ENCODE measurements around the gene TBC1D22B.
"Not testable (repeated sequence)": the region's sequence is repeated elsewhere in the genome, so short reads cannot be mapped to it uniquely, and the experiment has no call there.

The TBC1D22B gene

DNA sequence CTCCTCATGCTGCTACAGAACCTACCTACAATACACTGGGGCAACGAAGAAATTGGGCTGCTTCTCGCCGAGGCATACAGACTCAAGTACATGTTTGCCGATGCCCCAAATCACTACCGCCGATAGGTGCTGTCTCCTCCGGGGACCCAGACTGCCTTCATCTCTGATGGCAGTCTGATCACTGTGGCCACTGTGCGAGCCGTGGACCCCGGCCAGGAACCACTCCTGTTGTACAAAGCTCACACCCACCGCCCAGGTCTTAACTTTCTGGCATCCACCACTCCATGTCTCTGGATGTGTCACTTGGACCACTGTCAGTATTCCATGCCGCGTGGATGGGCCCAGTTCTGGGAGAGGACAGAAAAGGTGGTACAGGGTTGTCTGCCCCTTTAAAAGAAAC is 73.5 kb downstream of the TBC1D22B start:
- DNase-seq, result no peak

DNA sequence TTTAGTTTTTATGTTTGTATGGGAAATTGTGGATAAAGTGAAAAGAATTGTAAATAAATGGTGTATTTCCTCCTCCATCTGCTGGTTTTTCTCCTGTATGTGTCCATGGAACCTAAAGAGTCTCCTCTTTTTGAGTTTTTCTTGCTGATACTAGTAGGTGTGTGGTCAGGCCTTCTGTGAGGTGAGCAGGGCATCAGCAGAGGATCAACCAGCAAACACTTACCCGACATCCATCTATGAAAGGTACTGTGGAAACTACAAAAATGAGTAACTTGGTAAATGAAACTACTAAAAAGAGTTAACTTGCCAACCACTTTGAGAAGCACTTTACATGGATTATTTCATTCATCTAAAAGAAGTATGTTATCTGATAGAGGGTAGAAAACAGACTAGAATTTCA is 75.3 kb downstream of the TBC1D22B start:
- no peak for DNase-seq

DNA sequence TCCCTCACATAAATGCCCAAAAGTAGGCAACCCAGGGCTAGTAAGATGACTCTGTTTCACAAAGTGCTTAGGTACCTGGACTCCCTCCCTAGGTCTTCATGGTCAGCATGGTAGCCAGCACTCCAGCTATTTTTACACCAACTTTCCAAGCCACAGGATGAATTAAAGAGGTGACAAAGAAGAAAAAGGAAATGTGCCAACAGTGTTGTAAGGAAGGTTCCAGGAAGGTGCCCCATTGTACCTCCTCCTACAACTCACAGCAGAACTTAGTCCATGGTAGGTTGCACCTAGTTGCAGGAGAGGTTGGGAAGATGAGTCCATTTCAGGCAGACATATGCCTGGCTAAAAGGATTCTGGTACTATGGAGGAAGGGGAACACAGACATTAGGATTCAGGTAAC is 76.5 kb downstream of the TBC1D22B start:
- DNase-seq, result no peak

DNA sequence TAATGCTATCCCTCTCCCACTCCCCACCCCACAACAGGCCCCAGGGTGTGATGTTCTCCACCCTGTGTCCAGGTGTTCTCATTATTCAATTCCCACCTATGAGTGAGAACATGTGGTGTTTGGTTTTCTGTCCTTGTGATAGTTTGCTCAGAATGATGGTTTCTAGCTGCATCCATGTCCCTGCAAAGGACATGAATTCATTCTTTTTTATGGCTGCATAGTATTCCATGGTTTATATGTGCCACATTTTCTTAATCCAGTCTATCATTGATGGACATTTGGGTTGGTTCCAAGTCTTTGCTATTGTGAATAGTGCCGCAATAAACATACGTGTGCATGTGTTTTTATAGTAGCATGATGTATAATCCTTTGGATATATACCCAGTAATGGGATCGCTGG is 80.7 kb downstream of the TBC1D22B start:
- DNase-seq, result not testable (repeated sequence)

DNA sequence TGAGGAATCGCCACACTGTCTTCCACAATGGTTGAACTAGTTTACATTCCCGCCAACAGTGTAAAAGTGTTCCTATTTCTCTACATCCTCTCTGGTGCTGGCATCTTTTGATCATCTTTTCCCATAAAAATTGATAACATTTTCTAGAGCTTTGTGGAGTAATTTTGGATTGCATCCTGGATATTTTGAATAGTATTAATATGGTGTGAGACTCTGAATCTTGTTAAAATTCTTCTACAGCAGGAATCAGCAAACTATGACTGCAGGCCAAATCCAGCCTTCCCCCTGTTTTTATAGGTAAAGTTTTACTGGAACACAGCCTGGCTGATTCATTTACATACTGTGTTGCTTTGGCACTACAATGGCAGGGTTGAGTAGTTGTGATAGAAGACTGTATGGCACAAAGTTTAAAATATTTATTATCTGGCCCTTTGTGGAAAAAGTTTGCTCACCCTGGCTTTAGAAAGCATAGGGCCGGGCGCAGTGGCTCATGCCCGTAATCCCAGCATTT is 81.2 kb downstream of the TBC1D22B start:
- no peak for DNase-seq

DNA sequence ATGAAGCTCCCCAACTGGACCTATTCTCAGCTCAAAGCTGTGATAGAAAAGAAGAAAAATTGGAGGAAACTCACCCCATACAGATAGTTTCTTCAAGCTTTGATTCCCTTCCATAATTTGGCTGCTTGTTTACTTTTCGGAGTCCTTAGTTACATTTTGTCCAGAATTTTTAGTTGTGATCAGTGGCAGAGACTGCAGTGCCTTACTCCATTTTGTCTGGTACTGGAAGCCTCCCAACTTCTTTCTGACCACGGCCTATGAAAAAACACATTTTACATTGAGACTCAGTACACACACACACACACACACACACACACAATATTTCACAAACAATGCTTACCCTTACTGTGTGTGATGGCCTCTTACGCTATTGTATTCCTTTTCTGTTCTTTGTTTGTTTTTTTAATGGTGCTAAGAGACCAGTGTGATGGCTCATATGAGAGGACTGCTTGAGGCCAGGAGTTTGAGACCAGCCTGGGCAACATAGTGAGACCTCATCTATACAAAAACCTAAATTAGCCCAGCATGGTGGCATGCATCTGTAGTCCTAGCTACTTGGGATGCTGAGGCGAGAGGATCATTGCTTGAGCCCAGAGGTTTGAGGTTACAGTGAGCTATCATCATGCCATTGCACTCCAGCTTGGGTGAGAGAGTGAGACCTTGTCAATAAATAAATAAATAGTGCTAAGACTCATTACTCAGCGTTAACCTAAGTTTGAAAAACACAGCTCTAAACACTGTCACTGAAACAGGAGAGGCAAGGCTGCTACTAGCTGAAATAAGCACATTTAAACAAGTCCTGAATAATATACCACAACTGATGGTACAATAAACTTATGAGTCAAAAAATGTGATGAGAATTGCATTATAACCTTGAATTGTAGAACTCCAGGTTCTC is 82.4 kb downstream of the TBC1D22B start:
- no peak for DNase-seq

DNA sequence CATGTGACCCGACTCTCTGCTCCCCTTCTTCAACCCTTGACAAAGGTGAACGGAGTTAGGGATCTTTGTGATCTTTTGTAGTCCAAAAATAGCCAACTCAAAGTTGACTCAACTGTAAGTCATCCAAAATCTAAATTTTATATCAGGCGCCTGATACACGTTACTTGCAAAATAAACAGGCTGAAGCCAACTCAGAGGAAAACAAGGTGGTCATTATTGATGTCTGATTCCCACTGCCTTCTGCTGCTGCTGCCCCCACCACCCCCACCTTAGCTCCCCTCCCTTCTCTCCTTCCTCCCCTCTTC is 83.0 kb downstream of the TBC1D22B start:
- DNase-seq, result no peak

DNA sequence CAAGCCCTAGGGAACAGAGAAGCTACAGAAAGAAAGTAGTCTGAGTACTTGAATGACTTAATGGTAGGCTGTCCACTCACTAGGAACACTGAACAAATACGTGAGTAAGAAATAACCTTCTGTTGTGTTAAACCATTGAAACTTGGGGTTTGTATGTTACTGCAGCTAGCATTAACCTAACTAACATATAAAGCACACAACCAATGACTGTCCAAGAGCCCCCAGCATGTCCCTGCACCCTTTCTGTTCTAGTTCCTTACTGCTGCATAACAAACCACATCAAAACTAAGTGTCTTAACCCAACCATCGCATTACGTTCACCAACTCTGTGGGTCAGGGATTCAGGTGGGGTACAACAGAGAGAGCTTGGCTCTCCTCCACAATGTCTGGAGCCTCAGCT is 85.7 kb downstream of the TBC1D22B start:
- no peak for DNase-seq

DNA sequence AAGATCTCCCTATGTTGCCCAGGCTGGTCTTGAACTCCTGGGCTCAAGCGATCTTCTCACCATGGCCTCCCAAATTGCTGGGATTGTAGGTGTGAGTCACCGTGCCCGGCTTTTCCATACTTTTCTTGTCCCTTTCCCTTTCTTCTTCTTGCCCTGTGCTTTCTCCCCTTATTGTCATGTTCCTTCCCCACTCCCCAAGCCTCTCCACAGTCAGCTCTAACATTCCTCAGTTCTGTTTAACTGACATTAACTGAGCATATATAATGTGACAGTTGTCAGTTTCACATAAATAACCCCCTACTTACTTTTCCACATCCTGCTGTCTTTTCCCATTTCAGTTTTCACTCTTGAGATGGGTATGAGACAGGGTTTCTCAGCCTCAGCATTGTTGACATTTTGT is 86.7 kb downstream of the TBC1D22B start:
- DNase-seq, result no peak

DNA sequence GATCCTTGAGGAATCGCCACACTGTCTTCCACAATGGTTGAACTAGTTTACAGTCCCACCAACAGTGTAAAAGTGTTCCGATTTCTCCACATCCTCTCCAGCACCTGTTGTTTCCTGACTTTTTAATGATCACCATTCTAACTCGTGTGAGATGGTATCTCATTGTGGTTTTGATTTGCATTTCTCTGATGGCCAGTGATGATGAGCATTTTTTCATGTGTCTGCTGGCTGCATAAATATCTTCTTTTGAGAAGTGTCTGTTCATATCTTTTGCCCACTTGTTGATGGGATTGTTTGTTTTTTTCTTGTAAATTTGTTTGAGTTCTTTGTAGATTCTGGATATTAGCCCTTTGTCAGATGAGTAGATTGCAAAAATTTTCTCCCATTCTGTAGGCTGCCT is 88.2 kb downstream of the TBC1D22B start:
- not testable (repeated sequence) for DNase-seq

DNA sequence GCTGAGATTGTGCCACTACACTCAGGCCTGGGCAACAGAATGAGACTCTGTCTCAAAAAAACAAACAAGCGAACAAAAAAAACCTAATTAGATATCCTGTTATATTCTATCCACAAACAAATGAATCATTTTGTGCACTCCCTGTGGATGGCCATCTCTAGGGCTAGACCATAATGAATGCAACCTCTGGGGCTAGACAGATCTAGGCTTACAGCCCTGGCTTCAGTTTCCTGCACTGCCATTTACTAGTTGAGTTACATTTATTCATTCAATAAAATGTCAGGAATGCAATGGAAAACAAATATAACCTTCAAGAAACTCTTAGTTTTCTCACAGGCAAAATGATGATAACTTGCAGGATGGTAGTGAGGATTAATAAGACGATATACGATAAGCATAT is 89.6 kb downstream of the TBC1D22B start:
- no peak for DNase-seq

DNA sequence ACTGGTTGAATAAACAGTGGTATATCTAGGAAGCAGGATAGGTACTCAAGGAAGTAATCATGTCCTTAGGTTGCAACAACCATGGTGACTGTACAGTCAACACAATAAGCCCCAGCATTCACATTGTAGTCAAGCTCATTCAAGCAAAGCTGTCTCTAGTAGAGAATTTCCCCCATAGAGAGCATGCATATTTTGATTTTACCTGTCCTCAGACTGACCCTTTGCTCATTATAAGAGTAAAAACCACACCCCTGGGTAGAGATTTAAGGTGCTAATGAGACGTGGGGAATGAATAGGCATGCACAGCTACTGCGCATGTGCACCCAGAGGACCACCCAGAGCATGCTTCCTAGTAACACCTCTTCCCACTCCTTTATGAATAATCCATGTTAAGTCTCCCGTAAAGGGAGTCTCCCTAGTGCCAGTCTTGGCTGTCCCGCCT is 90.1 kb downstream of the TBC1D22B start:
- no peak for DNase-seq

DNA sequence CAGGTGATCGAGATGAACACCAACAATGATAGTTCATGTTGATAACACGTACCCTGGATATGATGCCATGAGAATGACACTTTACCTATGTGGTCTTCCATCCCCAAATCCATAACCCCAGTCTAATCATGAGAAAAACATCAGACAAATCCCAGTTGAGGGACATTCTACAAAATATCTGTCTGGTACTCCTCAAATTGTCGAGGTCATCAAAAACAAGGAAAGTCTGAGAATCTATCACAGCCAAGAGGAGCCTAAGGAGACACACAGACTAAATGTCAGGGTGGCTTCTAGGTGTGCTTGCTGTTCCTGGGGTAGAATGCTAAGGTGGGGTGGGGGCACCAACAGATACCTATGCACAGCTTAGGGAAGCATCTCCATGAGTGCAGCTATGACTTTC is 93.5 kb downstream of the TBC1D22B start:
- DNase-seq, result no peak

DNA sequence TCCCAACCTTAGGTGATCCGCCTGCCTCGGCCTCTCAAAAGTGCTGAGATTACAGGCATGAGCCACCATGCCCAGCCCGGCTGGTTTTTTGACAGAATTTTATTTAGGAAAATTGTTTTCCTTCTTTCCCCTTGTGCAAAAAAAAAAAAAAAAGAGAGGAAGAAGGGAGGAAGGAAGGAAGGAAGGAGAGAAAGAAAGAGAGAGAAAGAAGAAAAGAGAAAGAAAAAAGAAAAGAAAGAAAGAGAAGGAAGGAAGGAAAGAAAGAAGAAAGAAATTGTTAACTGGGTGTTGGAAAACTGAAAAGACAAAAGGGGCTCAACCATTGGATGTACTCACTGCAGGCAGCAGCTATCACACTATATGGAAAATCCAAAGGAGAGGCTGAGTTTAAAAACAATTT is 94.8 kb downstream of the TBC1D22B start:
- no peak for DNase-seq

DNA sequence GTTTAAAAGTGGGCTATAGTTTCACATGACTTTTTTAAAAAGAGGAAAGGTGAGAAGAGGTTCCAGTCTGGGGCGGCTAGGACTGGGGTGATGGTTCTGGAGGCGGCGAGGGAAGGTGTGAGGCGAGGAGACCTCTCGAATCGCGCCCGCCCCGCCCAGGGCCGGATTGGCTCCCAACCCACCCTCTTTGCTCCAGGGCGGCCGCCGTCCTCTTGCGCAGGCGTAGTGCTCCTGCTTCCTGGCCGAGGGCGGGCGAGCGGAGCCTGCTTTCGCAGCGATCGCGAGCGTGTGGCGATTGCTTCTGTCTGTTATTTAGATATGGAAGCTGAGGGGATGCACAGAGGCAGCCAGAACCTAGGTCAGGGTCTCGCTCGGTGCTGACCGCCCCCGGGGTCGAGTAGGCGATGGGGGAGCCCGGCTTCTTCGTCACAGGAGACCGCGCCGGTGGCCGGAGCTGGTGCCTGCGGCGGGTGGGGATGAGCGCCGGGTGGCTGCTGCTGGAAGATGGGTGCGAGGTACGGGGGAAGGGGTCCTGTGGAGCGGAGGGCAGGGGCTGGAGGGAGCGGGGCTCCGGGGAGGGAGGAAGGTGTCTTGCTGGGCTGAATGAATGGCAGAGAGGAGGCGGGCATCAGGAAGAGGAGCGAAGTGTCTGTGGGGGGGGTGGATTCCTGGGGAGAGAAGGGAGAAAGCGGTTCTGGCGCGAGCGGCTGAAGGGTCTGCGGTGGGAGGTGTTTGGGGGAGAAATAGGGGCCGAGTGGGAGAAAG is 96.4 kb downstream of the TBC1D22B start, which contains the start of gene RNF8:
TSS of gene RNF8 (plus strand) at position 223 of the 765 bp plus-strand sequence. CDS start at position 405, 182 bp downstream.
- DNase-seq, result peak; percentile 66 to 95

DNA sequence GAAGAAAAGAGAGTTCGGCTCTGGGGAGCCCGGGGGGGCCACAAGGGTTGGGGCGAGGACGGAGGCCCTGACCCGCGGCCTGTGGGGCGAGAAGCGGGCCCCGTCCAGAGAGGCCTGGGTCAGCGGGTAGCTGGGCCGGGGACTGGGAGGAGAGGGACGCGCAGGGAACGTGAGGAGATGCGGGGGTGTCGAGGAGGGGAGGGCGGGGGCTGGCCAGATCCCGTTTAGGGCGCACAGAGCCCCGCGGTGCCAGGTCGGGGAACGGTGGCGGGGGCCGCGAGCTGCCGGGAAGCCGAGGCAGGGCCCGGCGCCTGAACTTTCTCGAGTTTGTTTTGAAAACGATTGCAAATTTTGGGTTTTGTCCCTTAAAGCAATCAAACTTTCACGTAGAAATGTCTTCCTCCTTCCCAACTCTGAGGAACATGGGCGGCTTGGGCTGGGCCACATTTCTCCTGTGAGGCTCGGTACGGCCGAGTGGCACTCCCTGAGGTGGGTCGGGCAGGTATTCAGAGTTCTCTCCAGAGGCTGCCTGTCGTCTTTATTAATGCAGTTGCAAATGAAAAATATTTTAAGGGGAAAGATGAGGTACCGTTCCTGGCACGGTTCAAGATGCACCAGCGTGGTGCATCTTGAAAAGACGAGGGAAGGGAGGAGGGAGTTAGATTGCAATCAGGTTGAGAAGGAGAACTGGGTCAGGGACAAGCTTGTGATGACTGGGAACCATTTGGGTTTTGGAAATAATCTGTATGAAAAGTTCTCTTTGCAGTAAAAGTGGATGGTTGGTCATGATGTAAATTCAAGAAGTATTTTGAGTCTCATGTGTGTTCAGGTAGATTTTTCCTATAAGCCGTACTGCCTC is 97.2 kb downstream of the TBC1D22B start:
- peak; percentile 20 to 31 for DNase-seq

DNA sequence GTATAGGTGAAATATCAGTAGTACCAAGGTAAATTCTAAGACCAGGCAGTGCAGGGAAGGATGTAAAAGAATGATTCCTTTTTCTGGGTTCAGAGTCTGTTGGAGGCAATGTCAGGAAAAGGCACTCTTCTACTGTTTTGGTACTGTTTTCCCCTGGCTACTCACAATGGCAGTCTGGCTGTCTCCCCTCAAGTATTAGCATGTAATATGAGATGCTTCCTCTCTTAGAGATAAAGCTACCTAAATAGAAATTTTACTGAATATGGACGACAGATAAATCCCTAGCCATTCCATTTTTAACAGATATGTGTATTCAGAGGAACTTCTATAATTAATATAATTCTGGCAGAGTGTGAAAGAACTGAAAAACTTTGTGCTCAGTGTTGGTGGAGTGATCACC is 99.7 kb downstream of the TBC1D22B start:
- DNase-seq, result no peak

DNA sequence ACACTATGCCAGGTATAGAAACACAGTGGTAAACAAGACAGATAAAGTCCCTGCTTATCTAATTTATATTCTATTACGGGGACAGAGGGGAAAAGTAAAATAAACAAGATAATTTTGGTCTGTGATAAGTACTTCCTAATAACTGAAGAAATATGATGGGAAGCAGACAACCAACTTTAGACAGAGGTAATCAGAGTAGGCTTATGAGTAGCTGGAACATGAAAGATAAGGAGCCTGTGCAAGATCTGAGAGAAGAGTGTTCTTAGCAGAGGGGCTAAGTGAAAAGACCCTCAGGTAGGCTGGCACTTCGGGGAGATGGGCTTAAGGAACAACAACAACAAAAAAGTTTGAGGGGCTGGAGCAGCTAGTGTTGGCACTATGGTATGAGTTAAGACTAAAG is 100.3 kb downstream of the TBC1D22B start:
- DNase-seq, result no peak

DNA sequence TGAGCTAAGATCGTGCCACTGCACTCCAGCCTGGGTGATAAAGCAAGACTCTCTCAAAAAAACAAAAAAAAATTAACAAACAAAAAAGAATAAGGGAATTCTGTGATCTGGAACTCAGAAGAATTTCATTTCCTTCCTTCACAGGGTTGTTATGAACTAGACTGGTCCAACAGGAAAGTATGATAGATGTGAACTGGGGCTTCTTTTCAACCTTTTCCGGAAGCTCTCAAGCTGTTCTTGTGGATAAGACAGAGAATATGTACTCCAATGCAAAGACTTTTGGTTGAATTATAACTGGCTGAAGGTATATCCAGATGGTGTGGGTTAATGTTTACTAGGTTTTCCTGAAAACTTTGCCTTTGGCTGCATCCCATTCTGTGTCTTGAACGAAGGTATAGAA is 101.5 kb downstream of the TBC1D22B start:
- DNase-seq, result no peak

DNA sequence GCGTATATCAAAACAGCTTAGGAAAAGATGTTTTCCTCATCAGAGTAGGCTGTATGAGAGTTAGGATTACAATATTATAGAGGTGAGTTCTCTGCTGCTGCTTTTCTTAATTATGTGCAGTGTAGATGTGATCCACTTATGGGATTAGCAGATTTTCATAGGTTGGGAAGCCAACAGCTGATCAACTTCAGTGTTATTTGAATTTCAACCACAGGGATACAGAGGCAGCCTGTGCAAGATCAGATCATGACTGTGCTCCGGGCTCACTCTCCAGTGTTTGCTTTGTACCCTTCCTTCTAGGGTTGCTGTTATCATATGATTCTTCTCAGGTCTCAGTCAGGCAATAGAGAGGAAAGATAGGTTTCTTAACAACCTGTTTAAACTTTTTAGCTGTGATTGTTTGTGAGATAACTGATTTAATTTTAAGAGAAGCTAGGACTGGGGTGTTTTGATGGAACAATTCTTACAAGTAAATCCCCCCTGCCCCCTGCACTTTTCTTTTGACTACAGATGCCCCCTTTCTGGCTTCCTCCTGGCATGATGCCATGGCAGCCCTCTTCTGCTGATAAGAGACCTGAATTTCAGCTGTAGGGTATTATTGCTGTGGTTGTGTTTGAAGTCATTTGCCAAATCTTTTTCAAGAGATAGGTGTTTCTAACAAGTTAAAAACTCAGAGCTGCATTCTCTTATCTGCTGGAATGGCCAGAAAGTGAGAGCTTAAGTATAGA is 104.7 kb downstream of the TBC1D22B start:
- no peak for DNase-seq

DNA sequence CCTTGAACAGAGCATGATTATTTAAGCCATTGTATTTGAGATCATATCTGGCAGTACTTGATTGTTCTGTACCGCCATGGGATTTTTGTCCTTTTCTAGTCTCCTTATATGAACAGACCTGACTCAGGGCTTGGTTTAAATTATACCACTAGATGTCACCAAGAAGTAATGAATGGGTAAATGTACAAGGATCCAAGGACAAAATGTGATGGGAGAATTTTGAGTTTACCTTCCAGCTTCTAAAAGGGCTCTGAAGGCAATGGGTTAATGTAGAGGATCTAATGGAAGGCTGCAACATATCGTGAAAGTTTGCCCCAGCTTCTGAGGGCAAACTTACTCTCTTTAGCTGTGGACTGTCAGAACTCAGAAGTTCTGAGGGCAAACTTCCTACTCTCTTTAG is 108.2 kb downstream of the TBC1D22B start:
- DNase-seq, result no peak

DNA sequence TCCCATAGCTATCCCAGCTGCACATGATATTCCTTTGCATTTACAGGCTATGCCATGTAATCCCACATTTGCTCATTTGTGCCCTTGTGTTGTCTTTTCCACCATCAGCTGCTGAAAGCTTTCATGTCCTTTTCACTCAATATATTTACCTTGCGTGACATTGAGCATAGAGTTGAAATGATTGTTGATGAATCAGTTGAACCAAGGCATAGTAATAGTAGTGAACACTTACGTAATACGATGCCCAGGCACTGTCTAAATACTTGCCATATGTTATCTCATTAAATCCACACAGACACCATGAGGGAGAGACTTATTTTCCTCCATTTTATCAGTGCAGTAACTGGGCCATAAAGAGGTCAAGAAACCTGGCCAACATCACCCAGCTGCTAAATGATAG is 109.3 kb downstream of the TBC1D22B start:
- no peak for DNase-seq
